Neural cell (in vitro differentiated cells): ENCODE results near the gene OXNAD1. TPM values are rescaled to one million over a fixed set of nuclear protein-coding genes. Genes with fewer than 3 reads are reported as not detected.
A peak's percentile ranks its signal among the peaks of the same experiment; 100 is the strongest.

ENCODE experiments used
- H2AFZ ChIP-seq: fragments of 200-600, 300-800 bp; sonication (generic), shearing (Covaris generic); 2 replicates; pipeline ENCODE4 v1.6.0; 2014; ENCODE audit warnings: low read depth, mild to moderate bottlenecking, antibody characterized with exemption, low read length, moderate library complexity
- H3F3A ChIP-seq: fragments of 200-600 bp; shearing (Covaris generic); 2 replicates; pipeline ENCODE4 v1.6.1; 2016; ENCODE audit warnings: mild to moderate bottlenecking, moderate library complexity, mixed read lengths, antibody characterized with exemption, low read length; ENCODE audit not compliant: insufficient read depth, poor library complexity, severe bottlenecking
- H3K27ac ChIP-seq: fragments of 200-600, 300-800 bp; sonication (generic), shearing (Covaris generic); 2 replicates; pipeline ENCODE4 v1.5.1; 2014; ENCODE audit warnings: mild to moderate bottlenecking, low read length, moderate library complexity
- H3K27me3 ChIP-seq: fragments of 300-800, 200-600 bp; sonication (generic), shearing (Covaris generic); 2 replicates; pipeline ENCODE4 v1.6.0; 2014; ENCODE audit warnings: mild to moderate bottlenecking, low read depth, low read length, moderate library complexity; ENCODE audit not compliant: insufficient read depth
- H3K36me3 ChIP-seq: fragments of 300-800, 200-600 bp; sonication (generic), shearing (Covaris generic); 2 replicates; pipeline ENCODE4 v1.5.1; 2014; ENCODE audit warnings: mild to moderate bottlenecking, antibody characterized with exemption, low read length, moderate library complexity; ENCODE audit not compliant: insufficient read depth
- H3K4me2 ChIP-seq: fragments of 300-800, 200-600 bp; sonication (generic), shearing (Covaris generic); 2 replicates; pipeline ENCODE4 v1.6.0; 2014; ENCODE audit warnings: mild to moderate bottlenecking, low read length
- H3K4me3 ChIP-seq: fragments of 300-800, 200-600 bp; sonication (generic), shearing (Covaris generic); 2 replicates; pipeline ENCODE4 v1.5.1; 2014; ENCODE audit warnings: mild to moderate bottlenecking, low read length, moderate library complexity
- H3K79me2 ChIP-seq: fragments of 200-600 bp; shearing (Covaris generic); replicated peaks from 2 replicates; pipeline ENCODE4 v1.6.0; 2014; ENCODE audit warnings: mild to moderate bottlenecking, low read length, moderate library complexity; ENCODE audit not compliant: insufficient read depth
- H3K9ac ChIP-seq: fragments of 300-800, 200-600 bp; sonication (generic), shearing (Covaris generic); 2 replicates; pipeline ENCODE4 v1.6.1; 2016; ENCODE audit warnings: mild to moderate bottlenecking, low read length, mixed read lengths
- H3K9me2 ChIP-seq: fragments of 200-600 bp; shearing (Covaris generic); 2 replicates; pipeline ENCODE4 v1.6.1; 2016; ENCODE audit warnings: mild to moderate bottlenecking, low read length, mixed read lengths; ENCODE audit not compliant: insufficient read depth
- H3K9me3 ChIP-seq: fragments of 200-600, 300-800 bp; sonication (generic), shearing (Covaris generic); 2 replicates; pipeline ENCODE4 v1.6.1; 2016; ENCODE audit warnings: mild to moderate bottlenecking, mixed run types, low read length, moderate library complexity, mixed read lengths
- H4K20me1 ChIP-seq: fragments of 200-600 bp; shearing (Covaris generic); 2 replicates; pipeline ENCODE4 v1.6.1; 2016; ENCODE audit warnings: mild to moderate bottlenecking, mixed run types; ENCODE audit not compliant: insufficient read depth
- EP300 ChIP-seq: fragments of 450-650 bp; conservative IDR thresholded peaks from 2 replicates; pipeline ENCODE4 v1.6.1; 2014; ENCODE audit warnings: antibody characterized with exemption, mild to moderate bottlenecking, moderate library complexity; ENCODE audit not compliant: poor library complexity, severe bottlenecking
- EZH2 ChIP-seq: fragments of 200-600, 300-800 bp; shearing (Covaris generic), sonication (generic); IDR thresholded peaks from 2 replicates; pipeline ENCODE4 v1.6.1; 2014; ENCODE audit warnings: antibody characterized with exemption, low read length, borderline replicate concordance, mild to moderate bottlenecking; ENCODE audit not compliant: insufficient read depth, poor library complexity, severe bottlenecking
- MXI1 ChIP-seq: fragments of 450-650 bp; conservative IDR thresholded peaks from 2 replicates; pipeline ENCODE4 v1.6.1; 2014; ENCODE audit warnings: antibody characterized with exemption, mild to moderate bottlenecking; ENCODE audit not compliant: poor library complexity, severe bottlenecking
- POLR2AphosphoS5 ChIP-seq: IDR thresholded peaks from 2 replicates; pipeline ENCODE4 v1.6.1; 2012
- RAD21 ChIP-seq: fragments of 450-650 bp; conservative IDR thresholded peaks from 2 replicates; pipeline ENCODE4 v1.6.1; 2014; ENCODE audit warnings: antibody characterized with exemption, mild to moderate bottlenecking, moderate library complexity
- SMC3 ChIP-seq: fragments of 450-650 bp; conservative IDR thresholded peaks from 2 replicates; pipeline ENCODE4 v1.6.1; 2014; ENCODE audit warnings: antibody characterized with exemption, mild to moderate bottlenecking, moderate library complexity; ENCODE audit not compliant: poor library complexity
- TAF1 ChIP-seq: IDR thresholded peaks from 2 replicates; pipeline ENCODE4 v1.6.1; 2012; ENCODE audit warnings: low read depth
- polyA plus RNA-seq: library from polyadenylated mRNA; depleted of rRNA; stranded (reverse); fragments of >200 nt; gene quantifications from 2 replicates; pipeline ENCODE4 v1.2.3, GENCODE V29; 2014
- TF ChIP-seq, protein P1 (sequence below): fragments of 450-650 bp; IDR thresholded peaks from 2 replicates; pipeline ENCODE4 v1.5.1; 2014; ENCODE audit warnings: antibody characterized with exemption, mild to moderate bottlenecking, moderate library complexity; ENCODE audit not compliant: poor library complexity, severe bottlenecking
- TF ChIP-seq, protein P2 (sequence below): IDR thresholded peaks from 2 replicates; pipeline ENCODE4 v1.6.1; 2012; ENCODE audit warnings: borderline replicate concordance

The OXNAD1 gene
- polyA plus RNA-seq, 1 donor from 2014 or later = 16.4 TPM

DNA sequence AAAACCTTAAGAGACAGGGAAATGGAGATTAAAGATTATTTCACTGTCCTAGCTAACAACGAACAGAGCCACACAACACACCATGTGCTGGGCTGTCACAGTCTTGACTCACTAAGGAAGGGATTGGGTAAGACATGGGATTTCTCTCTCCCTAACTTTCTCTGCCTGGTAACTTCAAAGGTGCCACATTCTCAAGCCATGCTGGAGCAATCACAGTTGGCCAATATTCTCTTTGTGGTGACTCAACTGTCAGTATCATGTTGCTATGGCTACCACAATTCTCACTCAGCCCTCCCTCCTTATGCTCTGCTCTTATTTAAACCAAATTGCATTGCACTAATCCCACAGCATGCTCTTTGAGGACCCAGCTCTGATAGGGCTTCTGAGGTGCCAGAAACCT, 74.0 kb downstream of the OXNAD1 start:
- no peaks in the 10 kb centered on the region for H3K79me2 ChIP-seq
- no peaks in the 10 kb centered on the region for H3K9me3 ChIP-seq
- no peaks in the 10 kb centered on the region for H3K9me2 ChIP-seq
- no peaks in the 10 kb centered on the region for H3K27me3 ChIP-seq
- no peak overlapping the region for H3K9ac ChIP-seq
- H4K20me1 ChIP-seq = no peaks in the 10 kb centered on the region
- H3K4me3 ChIP-seq = no peak overlapping the region
- H3K4me2 ChIP-seq = no peak overlapping the region
- H3F3A ChIP-seq = no peaks in the 10 kb centered on the region
- no peak overlapping the region for H3K27ac ChIP-seq
- no peaks in the 10 kb centered on the region for H3K36me3 ChIP-seq
- no peak overlapping the region for H2AFZ ChIP-seq
- TF ChIP-seq MXI1 = peak; percentile 34
- TF ChIP-seq EZH2 = no peak

DNA sequence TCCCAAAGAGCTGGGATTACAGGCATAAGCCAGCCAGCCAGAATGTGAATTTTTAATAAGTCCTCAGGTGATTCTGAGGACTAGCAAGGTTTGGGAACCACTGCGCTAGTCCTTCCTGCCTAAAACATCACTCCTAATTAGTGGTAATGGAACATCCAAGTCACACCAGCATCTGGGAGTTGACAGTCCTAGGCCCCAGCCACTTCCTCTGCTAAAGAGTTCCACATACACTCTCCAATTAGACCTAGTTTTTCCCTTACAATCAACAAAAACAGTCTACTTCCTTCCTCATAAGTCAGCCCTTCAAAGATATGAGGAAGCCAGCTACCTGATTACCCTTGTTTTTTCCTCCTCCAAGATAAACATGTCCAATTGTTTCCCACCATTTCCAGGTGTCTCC, 78.1 kb downstream of the OXNAD1 start:
- Histone ChIP-seq H3K9me3 (no peaks in the 10 kb centered on the region), H3K36me3 (no peaks in the 10 kb centered on the region), H3K4me3 (no peak overlapping the region), H3K9me2 (no peaks in the 10 kb centered on the region), H2AFZ (no peak overlapping the region), H3K9ac (no peak overlapping the region), H3K4me2 (no peak overlapping the region), H3F3A (no peaks in the 10 kb centered on the region), H4K20me1 (no peaks in the 10 kb centered on the region), H3K27me3 (no peaks in the 10 kb centered on the region), H3K27ac (no peak overlapping the region), H3K79me2 (no peaks in the 10 kb centered on the region)
- no peak for TF ChIP-seq EZH2
- TF ChIP-seq EP300 = no peak
- TF ChIP-seq, protein P1, sequence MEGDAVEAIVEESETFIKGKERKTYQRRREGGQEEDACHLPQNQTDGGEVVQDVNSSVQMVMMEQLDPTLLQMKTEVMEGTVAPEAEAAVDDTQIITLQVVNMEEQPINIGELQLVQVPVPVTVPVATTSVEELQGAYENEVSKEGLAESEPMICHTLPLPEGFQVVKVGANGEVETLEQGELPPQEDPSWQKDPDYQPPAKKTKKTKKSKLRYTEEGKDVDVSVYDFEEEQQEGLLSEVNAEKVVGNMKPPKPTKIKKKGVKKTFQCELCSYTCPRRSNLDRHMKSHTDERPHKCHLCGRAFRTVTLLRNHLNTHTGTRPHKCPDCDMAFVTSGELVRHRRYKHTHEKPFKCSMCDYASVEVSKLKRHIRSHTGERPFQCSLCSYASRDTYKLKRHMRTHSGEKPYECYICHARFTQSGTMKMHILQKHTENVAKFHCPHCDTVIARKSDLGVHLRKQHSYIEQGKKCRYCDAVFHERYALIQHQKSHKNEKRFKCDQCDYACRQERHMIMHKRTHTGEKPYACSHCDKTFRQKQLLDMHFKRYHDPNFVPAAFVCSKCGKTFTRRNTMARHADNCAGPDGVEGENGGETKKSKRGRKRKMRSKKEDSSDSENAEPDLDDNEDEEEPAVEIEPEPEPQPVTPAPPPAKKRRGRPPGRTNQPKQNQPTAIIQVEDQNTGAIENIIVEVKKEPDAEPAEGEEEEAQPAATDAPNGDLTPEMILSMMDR = no peak
- TF ChIP-seq POLR2AphosphoS5 = no peak
- no peak for TF ChIP-seq RAD21
- no peak for TF ChIP-seq SMC3
- TF ChIP-seq MXI1 = no peak
- TF ChIP-seq TAF1 = no peak
- TF ChIP-seq, protein P2, sequence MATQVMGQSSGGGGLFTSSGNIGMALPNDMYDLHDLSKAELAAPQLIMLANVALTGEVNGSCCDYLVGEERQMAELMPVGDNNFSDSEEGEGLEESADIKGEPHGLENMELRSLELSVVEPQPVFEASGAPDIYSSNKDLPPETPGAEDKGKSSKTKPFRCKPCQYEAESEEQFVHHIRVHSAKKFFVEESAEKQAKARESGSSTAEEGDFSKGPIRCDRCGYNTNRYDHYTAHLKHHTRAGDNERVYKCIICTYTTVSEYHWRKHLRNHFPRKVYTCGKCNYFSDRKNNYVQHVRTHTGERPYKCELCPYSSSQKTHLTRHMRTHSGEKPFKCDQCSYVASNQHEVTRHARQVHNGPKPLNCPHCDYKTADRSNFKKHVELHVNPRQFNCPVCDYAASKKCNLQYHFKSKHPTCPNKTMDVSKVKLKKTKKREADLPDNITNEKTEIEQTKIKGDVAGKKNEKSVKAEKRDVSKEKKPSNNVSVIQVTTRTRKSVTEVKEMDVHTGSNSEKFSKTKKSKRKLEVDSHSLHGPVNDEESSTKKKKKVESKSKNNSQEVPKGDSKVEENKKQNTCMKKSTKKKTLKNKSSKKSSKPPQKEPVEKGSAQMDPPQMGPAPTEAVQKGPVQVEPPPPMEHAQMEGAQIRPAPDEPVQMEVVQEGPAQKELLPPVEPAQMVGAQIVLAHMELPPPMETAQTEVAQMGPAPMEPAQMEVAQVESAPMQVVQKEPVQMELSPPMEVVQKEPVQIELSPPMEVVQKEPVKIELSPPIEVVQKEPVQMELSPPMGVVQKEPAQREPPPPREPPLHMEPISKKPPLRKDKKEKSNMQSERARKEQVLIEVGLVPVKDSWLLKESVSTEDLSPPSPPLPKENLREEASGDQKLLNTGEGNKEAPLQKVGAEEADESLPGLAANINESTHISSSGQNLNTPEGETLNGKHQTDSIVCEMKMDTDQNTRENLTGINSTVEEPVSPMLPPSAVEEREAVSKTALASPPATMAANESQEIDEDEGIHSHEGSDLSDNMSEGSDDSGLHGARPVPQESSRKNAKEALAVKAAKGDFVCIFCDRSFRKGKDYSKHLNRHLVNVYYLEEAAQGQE = no peak

DNA sequence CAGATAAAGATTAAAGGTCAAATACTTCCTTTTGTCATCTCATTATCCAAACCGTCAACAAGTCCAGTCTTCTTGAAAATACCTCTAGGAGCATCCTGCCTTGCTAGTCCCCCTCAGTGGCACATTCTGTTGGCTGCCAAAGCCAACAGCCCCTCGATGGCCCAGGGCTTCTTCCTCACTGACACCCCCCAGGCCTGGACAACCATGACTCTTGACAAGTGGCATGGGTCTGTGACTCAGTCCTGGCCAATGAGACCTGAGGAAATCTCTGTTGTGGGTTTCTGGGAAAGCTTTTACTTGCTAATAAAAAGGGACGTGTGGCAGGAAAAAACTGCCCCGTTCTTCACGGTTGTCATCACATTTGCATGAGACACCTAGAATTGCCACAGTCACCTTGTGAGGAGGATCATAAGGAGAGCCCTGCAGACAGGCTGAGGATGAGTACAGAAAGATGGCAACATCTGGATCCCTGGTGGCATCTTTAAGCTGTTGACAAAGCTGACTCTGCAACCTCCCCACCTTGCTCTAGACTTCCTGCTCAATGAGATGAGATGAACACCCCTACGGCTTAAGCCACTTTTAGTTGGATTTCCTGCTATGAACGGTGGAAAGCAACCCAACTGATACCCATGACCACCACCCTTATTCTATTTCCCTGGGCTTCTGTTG, 81.5 kb downstream of the OXNAD1 start:
- Histone ChIP-seq H3K27me3 (no peaks in the 10 kb centered on the region), H2AFZ (no peak overlapping the region), H3K79me2 (no peaks in the 10 kb centered on the region), H3F3A (no peaks in the 10 kb centered on the region), H3K4me3 (no peak overlapping the region), H3K9me2 (no peaks in the 10 kb centered on the region), H4K20me1 (no peaks in the 10 kb centered on the region), H3K27ac (no peak overlapping the region), H3K9me3 (no peaks in the 10 kb centered on the region), H3K9ac (no peak overlapping the region), H3K36me3 (no peaks in the 10 kb centered on the region), H3K4me2 (no peak overlapping the region)
- TF ChIP-seq, protein P2 = no peak
- TF ChIP-seq, protein P1 = no peak
- TF ChIP-seq SMC3 = no peak
- TF ChIP-seq EP300 = no peak
- TF ChIP-seq EZH2 = no peak
- no peak for TF ChIP-seq MXI1
- TF ChIP-seq TAF1 = no peak
- TF ChIP-seq RAD21 = no peak
- TF ChIP-seq POLR2AphosphoS5 = no peak
